Measurements from ENCODE around the gene GTF3C4.
A peak's percentile ranks its signal among the peaks of the same experiment; 100 is the strongest.

The GTF3C4 gene

DNA sequence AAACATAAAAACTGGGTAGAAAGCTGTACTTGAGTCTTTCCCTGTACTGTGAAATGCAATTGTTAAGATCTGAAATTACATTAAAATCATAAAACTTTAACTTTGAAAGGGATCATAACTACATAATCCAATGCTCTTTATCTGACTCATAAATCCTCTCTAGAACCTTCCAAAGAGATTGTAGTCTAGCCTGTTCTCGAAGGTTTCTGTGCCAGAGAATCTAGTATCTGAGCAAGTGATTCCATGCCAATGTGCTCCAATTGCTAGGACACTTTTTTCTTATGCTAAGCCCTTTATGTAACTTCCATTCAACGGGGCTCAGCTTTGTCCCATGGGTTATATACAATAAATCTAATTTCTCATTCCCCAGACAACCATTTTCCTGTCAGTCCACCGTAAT lies 21.6 kb upstream of the GTF3C4 start:
- no peak for DNase-seq

DNA sequence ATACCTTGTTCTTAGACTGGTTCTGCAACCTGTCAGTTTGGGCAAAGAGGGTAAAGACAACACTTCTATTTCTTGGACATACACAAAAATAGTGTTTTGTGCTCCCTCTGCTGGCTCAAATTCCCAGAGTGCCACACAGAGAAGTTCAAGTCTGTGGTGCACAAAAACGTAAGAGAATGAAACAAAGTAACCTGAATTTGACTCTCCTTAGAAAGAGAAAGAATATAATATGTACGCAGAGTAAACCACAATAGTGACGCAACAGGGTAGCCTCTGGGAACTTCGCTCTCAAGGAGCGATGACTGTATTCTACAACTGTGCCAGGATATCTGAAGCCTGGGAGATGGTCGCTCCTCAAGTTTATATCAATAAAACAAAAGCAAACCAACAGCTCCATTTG lies 19.0 kb upstream of the GTF3C4 start:
- no peak for DNase-seq

DNA sequence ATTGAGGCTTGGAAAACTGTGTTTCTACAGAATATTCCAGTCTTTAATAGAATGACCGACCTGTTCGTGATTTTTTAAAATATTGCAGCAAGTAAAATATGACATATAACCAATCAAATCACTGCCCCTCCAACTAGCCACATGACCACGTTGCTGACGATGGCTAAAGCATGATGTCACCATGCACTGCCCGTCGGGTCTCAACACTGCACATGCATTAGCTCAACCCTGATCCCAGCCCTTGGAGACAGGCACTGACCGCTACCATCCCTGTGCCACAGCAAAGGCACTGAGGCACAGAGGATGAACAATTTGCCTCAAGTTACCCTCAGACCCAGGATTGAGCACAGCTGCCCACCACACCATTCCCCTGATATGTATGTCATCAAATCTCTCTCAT lies 14.0 kb upstream of the GTF3C4 start:
- DNase-seq: no peak

DNA sequence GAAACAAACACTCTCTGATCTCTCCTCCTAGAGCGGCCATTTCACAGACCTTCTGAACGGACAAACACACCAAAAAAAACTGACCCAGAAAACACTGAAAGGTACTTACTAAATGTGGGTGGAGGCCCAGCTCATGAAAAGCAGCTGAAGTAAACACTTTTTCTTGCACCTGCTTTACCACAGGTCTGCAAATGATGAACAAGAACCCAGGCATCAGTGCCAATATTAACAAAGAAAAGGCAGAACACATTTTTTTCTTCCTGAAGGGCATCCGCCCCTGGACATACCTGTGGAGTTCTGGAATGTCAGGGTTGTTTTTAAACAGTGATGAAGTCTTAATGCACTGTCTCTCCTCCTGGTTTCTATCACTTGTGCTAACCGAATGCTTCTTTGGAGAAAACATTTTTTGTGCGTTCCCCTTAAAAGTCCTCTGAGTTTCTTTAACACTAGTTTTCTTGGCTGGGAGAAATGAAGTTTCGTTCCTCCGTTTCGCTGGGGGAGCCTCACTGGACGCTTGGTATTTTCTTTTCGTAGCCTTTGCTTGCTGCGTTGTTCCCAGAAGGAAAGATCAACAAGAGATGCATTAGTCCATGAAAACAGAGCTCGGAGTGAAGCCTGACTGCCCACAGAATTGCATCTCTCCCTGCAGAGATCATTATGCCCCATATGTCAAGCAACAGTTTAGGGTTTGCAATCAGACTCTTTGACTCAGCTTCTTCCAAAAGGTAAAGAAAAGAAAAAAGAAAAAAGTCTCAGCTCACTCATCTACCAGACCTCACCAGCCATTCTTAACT lies 7.9 kb upstream of the GTF3C4 start:
- DNase-seq: no peak

DNA sequence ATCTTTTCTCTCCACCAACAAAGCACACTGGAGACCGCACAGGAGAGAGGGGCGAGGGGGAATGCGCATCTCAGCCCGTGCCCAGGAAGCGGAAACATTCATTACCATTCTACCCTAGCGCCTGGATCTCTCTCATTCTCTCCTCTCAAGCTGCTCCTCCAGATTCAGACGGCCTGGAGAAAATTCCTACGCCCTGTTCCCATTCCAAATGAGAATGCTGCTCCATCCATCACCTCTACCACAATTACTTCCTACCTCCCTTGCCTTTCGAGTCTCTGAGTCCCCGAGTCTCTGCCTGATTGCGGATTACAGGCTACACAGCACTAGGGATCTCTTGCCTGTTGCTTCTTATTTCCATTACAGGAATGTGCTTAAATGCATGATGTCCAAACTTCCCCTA lies 7.1 kb upstream of the GTF3C4 start:
- DNase-seq: no peak

DNA sequence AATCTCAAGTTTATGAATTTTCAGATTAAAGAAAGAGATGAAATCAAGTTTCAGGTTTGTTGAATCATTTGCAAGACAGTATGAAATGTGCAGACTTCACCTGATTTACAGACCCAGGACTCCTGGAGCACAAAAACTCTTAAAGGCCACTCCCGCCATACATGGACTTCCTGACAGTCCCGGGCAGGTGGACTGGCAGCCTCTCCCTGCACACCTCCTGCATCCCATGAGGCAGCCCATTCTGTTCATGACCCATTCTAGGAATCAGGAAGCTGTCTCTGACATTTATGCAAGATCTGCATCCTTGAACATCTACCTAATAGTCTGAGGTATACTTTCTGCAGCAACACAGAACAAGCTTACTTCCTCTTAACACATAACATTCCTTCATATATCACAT lies 6.4 kb upstream of the GTF3C4 start:
- DNase-seq: no peak

DNA sequence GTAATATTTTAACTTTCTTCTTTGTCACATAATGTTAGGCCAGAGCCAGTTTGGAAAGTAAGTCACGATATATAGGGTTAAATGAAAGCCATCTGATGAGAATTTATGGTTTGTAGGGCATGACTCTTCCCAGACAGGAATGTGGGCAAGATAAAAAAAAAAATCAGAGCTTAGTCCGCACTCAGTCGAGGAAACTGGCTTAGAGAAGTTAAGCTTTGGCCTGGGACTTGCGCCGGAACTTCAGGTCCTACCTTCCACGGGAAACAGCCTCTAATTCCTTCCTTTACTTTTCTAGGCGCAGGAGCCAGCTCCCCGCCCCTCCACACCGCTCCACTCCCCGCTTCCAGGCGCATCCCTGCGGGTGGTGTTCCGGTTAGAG lies 956 bp upstream of the GTF3C4 start:
- DNase-seq: peak in 1 of 2 experiments; percentile 66

DNA sequence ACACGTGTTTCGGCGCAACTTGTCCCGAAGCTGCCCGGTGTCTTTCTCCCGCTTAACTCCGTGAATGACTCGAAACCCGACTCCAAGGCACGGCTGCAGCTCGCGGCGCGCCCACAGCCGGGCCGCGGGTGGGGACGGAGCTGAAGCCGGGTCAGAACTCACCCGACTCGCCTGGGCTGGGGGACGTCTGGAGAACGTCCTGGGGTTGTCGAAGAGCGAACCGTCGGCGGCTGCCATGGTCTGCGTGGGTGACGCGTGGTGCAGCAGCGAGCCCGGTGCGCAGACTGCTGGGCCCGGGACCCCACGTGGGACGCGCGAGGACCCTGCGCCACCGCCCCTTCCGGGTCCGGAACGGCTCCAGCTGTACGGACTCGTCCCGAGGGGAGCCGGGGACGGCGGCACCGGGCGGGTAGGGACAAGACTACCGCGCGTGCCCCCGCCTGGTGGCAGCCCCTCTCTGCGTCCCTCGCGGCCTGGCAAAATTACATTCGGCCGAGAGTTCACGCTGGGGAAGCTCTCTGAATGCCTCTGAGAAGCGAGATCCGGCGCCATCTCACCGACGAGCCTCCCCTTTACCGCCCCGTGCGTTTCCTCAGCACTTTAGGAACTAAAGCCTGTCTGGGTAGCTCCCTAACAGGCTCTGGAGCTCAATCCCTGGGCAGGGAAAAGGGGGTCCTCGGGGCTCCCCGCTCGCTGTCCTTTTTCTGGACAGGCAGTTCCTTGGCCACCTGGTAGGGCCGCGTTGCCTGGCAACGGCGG lies 387 bp upstream of the GTF3C4 start, which contains the start of gene DDX31:
TSS of gene DDX31 (minus strand) at position 286 of the 759 bp plus-strand sequence. CDS start at position 237, 49 bp downstream.
- peak; percentile 40 to 74 for DNase-seq

DNA sequence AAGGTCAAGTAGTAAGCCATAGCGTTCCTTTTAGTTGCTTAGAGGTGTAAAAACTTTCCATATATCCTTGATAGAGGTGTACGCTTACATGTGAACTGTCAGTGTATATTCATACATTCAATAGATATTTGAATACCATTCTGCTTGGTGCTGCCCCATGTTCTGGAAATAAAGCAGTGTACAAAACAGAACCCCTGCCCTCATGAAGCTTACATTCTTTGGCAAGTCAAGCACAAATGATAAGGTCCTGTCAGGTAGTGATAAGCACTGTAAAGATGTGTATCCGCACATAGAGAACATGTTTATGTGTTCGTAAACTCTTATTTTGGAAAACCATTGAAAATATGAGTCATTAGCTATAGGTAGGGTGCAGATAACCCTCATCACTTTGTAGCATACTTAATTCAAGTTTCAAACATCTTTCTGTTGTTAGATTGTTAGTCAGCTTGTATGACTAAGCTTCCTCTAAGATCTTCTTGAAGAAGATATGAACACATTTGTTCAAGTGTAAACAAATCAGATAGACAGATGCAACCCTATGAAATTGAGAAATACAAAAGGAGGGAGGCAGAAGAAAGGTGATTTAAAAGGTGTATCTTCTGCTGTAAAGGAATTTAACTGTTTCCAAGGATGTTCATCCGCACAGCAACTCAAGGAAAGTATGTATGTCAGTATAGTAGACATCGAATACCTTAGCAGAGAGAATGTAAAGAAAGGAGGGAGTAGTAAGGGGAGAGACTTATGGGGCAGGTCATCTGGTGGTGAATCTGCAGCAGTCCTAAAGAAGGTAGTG lies 1.6 kb downstream of the GTF3C4 start:
- DNase-seq: no peak

DNA sequence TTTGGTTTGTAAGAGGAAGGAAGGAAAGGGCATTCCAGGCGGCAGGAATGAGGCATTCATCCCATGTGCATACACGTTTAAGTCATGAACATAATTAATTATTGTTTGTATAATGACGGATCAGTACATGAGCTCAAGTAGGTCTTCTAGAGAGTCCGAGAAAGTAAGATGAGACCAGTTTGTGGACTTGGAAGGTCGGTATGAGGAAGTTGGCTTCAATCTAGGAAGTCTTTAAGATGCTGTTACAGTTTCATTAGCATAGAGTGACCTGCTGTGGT lies 2.1 kb downstream of the GTF3C4 start:
- no peak for DNase-seq

DNA sequence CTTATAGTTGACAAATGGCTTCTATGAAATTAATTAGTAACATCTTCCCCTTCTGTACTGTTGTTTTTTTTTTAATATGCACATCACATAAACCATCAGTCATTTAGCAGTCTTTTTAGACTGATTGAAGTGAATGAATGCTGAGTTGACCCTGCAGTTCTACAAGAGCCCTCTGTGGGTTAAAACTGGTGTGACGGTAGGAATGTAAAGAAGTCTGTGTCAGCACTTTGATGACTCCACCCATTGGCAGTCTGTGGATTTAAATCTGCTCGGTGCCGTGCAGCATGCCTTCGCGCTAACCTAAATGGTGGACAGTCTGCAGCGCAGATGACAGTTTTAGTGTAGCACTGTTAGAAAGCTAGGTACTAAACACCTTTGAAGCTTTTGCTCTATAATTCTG lies 3.1 kb downstream of the GTF3C4 start:
- DNase-seq: no peak

DNA sequence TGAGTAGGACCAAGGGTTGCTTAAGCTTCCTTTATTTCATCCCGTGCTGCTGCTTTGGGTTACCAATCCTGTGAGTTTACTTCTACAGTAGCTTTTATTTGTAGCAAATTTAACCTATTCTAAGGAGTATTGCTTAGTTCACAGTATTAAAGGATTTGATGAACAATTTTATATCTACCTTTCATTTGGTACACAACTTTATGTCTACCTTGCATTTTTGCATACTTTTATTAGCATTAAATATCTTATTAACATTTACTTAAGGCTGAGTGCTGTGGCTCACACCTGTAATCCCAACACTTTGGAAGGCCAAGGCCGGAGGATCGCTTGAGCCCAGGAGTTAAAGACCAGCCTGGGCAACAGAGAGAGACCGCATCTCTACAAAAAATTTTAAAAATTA lies 4.2 kb downstream of the GTF3C4 start:
- DNase-seq: no peak

DNA sequence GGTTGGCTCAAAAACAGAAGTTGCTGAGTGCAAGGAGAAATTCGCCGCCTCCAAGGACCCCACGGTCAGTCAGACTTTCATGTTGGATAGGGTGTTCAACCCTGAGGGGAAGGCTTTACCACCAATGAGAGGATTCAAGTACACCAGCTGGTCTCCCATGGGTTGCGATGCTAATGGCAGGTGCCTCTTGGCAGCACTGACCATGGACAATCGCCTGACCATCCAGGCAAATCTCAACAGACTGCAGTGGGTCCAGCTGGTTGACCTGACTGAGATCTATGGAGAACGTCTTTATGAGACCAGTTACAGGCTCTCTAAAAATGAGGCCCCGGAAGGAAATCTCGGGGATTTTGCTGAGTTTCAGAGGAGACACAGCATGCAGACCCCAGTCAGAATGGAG lies 7.7 kb downstream of the GTF3C4 start:
- DNase-seq: no peak

DNA sequence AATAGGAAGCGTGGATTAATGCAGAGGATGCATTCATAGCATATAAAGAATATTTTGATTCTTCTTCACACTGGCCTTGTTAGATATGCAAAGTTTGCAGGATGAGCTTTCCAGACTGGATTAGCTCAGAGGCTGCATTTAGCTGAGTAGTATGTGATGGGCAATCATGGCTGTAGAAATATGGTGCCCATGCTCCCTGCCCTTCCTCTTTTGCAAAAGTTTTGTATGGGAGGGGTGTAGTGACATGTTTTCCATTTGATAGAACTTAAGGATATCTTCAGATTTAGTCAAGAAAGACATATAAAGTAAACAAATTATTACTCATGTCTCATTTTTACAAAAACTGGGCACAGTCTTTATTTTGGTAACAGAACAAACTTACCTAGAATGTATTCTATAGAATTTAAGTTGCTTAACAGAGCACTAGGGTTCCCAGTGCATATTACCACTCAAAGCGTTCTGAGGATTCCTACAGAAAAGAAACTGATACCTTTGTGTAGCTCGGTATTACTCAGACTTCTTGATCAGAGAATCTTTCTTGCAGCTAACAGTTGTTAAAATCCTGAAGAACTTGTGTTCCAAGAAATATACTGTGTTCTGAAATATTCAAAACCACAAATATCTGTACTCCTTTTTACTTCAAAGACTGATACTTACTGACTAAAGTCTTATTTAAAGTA lies 9.8 kb downstream of the GTF3C4 start:
- DNase-seq: no peak

DNA sequence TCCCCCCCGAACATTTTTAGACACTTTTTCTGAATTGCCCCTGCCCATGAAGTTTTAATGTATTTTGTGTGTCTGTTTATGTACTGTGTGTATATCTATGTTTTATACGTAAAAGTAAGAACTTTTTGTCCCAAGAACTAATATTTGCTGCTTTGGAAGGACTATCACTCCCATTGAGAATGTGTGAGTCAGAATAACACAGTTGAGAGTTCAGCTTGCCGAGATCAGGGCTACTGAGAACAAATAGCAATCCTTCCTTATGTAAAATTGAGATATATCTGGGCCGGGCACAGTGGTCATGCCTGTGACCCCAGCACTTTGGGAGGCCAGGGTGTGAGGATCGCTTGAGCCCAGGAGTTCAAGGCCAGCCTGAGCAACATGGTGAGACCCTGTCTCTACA lies 11.3 kb downstream of the GTF3C4 start:
- no peak for DNase-seq

DNA sequence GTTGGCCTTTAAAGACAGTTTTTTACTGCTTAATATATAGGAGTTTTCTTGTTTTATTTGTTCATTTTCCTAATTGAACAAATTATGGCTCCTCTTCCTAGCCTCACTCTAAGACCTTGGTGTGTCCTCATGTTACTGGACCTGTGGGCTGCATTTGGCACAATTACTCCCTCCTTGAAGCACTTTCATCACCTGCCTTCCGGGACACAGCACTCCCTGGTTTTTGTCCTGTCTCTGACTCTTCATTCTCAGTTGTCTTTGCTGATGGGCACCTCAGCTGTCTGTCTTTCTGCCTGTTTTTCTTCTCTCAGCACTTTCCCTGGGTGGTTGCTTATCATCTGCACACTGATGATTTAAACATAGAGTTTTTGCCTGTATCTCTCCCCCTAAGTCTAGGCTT lies 13.6 kb downstream of the GTF3C4 start:
- no peak for DNase-seq

DNA sequence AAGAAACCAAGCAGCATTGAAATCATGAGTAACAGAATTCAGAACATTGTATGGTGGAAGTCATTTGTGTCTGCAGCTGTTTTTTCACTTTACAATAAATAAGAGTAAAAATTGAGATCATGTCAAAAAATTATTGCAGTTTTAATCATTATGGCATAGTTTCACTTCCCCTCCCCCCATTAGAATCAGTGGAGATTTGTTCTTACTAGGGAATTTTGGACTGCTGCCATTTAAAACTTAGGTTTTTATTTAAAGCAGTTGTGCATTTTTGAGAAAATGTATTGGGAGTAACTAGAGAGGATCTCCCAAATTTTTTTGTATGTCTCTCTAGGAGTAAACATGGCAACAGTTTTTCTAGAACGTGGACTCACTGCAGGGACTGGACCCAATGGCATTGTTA lies 20.4 kb downstream of the GTF3C4 start:
- DNase-seq: no peak

DNA sequence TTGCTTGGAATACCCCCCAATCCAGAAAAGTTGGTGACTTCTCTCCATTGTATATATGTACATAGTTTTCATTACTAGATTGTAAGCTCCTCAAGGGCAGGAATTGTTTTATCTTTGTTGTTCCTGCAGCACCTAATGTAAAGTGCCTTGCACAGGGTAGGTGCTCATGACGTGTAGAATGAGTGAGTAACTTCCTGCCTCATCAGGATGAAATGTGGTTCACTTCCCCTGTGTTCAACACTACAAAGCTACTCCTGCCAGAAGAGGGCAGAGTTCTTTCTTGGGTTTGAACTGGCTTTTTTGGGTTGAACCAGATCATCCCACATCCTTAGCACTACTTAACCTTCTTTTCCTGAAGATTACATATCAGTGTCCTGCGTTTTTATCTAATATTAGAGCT lies 23.9 kb downstream of the GTF3C4 start:
- no peak for DNase-seq

DNA sequence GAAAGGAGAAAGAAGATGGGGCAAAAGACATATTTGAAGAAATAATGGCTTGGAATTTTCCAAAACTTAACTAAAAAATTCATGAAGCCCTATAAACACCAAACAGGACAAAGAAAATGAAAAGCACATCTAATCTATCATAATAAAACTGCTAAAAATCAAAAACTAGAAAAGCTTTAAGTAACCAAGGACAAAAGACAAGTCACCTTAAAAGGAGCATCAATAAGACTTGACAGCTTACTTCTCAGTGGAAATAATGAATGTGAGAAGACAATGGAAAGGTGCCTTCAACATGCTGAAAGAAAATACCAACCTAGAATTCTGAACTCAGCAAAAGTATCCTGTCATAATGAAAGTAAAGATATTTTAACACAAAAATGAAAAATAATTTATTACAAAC lies 27.0 kb downstream of the GTF3C4 start:
- DNase-seq: no peak

DNA sequence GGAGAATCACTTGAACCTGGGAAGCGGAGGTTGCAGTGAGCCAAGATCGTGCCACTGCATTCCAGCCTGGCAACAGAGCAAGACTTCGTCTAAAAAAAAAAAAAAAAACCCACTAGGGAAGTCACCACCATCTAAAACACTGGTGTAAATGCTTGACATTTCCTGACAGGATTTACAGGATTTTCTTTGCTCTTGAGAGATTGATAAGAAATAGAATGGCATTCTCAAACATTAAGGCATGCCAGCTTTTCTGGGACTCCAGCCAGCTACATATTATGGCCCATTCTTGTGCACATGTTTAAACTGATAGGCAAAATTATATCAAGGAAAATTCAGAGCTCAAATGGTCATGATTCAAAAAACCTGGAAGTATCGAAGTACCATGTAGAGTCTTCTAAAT lies 28.7 kb downstream of the GTF3C4 start:
- DNase-seq: no peak

DNA sequence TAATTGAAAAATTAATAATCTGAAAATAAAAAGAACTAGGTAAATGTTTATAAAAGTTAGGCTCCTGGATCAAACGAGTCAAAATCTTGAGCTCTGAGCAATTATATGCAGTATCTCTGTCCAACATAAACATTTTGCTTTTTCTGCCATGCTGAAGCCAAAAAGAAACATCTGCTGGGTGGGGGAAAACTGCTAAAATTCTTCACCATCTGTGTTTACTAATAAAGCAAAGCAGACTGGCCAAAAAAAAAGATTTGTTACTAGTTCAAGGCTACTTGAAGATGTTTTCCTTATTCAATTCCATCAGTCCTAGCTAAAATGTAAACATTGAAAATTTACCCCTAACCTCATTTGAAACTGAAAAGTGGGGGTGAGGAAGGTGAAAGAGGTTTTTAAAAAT lies 29.7 kb downstream of the GTF3C4 start:
- DNase-seq: no peak

DNA sequence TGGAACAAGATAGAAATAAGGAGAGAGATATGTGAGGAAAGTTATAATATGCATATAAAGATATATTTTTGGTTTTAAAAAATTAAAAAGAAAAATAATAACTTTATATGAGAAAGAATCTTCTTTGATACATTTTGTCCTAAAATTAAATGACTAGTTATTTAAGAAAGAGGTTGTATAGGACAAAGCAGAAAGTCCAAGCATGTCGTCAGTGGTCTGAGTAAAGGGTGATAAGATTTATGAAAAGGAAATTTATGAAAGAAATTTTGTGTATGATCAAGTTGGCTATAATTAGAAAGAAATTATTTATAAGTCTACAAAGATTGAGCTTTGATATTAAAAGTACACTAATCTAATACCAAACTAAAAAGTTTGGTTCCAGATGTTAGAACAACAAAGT lies 32.0 kb downstream of the GTF3C4 start:
- no peak for DNase-seq

DNA sequence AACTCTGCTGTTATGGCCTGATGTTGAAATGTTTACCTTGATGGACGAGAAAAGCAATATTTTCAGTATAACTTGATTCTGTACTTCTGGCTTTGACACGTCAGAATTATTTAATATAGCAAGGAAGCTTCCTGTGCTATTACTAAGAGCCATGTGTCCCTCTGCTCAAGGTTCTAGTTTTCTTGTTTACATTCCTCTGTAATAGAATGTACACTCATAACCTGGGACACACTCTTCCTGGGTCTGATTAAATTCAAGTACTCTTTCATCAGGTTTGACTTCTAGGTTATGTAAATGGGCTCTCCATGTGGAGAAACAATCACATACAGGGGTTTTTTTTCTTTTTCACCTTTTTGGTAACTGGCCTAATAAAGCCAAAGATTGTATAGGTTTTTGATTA lies 33.1 kb downstream of the GTF3C4 start:
- no peak for DNase-seq

All from SHP77 (cell line).